ENCODE data around the gene TAF4B.
"Not testable (repeated sequence)": the region's sequence is repeated elsewhere in the genome, so short reads cannot be mapped to it uniquely, and the experiment has no call there.

Gene TAF4B

DNA sequence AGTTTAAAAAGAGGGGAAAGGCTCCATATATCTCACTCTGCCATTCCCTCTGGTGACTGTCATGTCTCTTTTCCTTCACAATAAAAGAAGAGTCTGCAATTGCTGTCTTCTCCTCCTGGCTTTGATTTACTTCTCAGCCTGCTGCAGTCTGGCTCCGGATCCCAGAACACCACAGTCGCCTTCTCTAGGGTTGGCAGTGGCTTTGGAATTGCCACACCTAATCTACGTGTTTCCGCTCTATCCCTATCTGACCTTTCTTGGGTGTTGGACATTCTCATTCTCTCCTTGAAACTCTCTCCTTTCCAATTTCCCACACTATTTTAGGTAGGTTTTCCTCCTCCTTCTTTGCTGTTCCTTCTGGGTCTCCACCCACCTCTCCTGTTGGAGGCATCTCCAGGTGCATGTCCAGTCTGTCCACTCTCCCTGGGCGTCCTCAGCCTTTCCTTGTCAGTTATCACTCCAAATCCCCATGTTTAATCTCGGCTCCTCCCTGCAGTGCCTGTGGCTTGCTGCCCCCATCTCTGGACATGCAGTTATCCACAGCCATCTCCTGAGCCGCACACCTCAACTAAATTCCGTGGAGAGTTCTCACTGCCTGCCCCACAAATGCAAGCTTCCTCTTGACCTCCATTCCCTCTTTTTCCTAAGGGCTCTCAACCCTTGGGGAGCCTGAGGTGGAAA lies 209.3 kb downstream of the TAF4B start:
- DNase-seq (ENCODE audit: low spot score in 2 of 2) (no peak), ATAC-seq (no peak)
- Mint-ChIP-seq H3K4me3 (no peak overlapping the region), H3K4me1 (no peaks in the 10 kb centered on the region), H3K27ac (no peak overlapping the region), H3K36me3 (no peaks in the 10 kb centered on the region), H3K9me3 (no peaks in the 10 kb centered on the region)

GRCh38 chr18:26436176-26437051 lies 210.2 kb downstream of the TAF4B start:
- no peaks in the 10 kb centered on the region for H3K36me3 Mint-ChIP-seq
- no peaks in the 10 kb centered on the region for H3K9me3 Mint-ChIP-seq
- H3K4me1 Mint-ChIP-seq: no peaks in the 10 kb centered on the region
- no peak overlapping the region for H3K27ac Mint-ChIP-seq
- no peak for DNase-seq (ENCODE audit: low spot score in 2 of 2)
- ATAC-seq: no peak
- no peak overlapping the region for H3K4me3 Mint-ChIP-seq

DNA sequence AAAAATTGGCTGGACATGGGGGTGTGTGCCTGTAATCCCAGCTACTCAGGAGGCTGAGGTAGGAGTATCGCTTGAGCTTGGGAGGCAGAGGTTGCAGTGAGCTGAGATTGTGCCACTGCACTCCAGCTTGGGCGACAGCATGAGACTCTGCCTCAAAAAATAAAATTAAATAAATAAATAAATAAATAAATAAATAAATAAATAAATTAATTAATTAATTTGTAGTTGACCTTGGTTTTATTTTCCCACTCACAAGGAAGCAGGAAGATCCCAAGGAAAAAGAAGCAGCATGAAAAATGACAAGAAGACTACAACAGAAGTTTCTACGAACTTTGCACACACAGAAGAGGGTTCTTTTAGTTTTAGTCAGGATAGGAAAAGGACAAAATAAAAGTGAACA lies 211.4 kb downstream of the TAF4B start:
- not testable (repeated sequence) for H3K9me3 Mint-ChIP-seq; H3K27ac Mint-ChIP-seq; DNase-seq (ENCODE audit: low spot score in 2 of 2); H3K4me3 Mint-ChIP-seq; H3K36me3 Mint-ChIP-seq; H3K4me1 Mint-ChIP-seq; ATAC-seq

- DNase-seq (ENCODE audit: low spot score in 2 of 2) (no peak), ATAC-seq (no peak)
- Mint-ChIP-seq H3K9me3 (peaks cover 2% of the 10 kb centered on the region), H3K4me3 (no peak overlapping the region), H3K36me3 (no peaks in the 10 kb centered on the region), H3K27ac (no peak overlapping the region), H3K4me1 (no peaks in the 10 kb centered on the region)
Observed at GRCh38 chr18:26438980-26439379, 212.7 kb downstream of the TAF4B start.

- Mint-ChIP-seq H3K9me3 (peaks cover 2% of the 10 kb centered on the region), H3K4me3 (no peak overlapping the region), H3K27ac (no peak overlapping the region), H3K36me3 (no peaks in the 10 kb centered on the region), H3K4me1 (no peaks in the 10 kb centered on the region)
- ATAC-seq (no peak), DNase-seq (ENCODE audit: low spot score in 2 of 2) (no peak)
Observed at GRCh38 chr18:26439537-26439936, 213.3 kb downstream of the TAF4B start.

GRCh38 chr18:26440644-26441043 lies 214.4 kb downstream of the TAF4B start:
- no peak overlapping the region for H3K27ac Mint-ChIP-seq
- ATAC-seq (no peak), DNase-seq (ENCODE audit: low spot score in 2 of 2) (no peak)
- no peaks in the 10 kb centered on the region for H3K4me1 Mint-ChIP-seq
- peaks cover 2% of the 10 kb centered on the region for H3K9me3 Mint-ChIP-seq
- H3K36me3 Mint-ChIP-seq: no peaks in the 10 kb centered on the region
- H3K4me3 Mint-ChIP-seq: no peak overlapping the region
